OCI-LY7 (cell line): ENCODE measurements around the gene ZNF506. TPM values are rescaled to one million over a fixed set of nuclear protein-coding genes. Genes with fewer than 3 reads are reported as not detected.
"Not testable (repeated sequence)": the region's sequence is repeated elsewhere in the genome, so short reads cannot be mapped to it uniquely, and the experiment has no call there.

Experiments
- BruUV-seq: library from RNA; stranded (reverse); fragments of 400-500 nt; replicated peaks from 2 replicates; lab custom pipeline; 2021; lab: Mats Ljungman, UMichigan
- CTCF ChIA-PET: fragments of 300-600 bp; sonication (Branson Sonifier 250); formaldehyde crosslinking; loops from one replicate; lab custom pipeline; 2022; ENCODE audit warnings: antibody characterized with exemption; ENCODE audit not compliant: unreplicated experiment; lab: Charles Lee
- POLR2A ChIA-PET: fragments of 300-600 bp; sonication (Branson Sonifier 250); formaldehyde crosslinking; loops from one replicate; lab custom pipeline; 2022; ENCODE audit warnings: antibody characterized with exemption; lab: Charles Lee
- DNase-seq: peaks from one replicate; pipeline ENCODE4 v3.0.0-alpha.2; 2015; ENCODE audit warnings: low spot score
- H2AFZ ChIP-seq: fragments of 200-600 bp; sonication (generic), shearing (Covaris generic); 2 replicates; pipeline ENCODE4 v1.6.1; 2014; ENCODE audit warnings: mild to moderate bottlenecking, antibody characterized with exemption, low read length, moderate library complexity
- H3K27ac ChIP-seq: fragments of 200-600 bp; sonication (generic); 2 replicates; pipeline ENCODE4 v1.5.1; 2014; ENCODE audit warnings: mixed run types, low read depth, mild to moderate bottlenecking, moderate library complexity, low read length, inconsistent platforms; ENCODE audit not compliant: poor library complexity, severe bottlenecking
- H3K36me3 ChIP-seq: fragments of 200-600 bp; sonication (generic); 2 replicates; pipeline ENCODE4 v1.6.1; 2014; ENCODE audit warnings: mild to moderate bottlenecking, antibody characterized with exemption, low read length, moderate library complexity, mixed read lengths; ENCODE audit not compliant: insufficient read depth
- H3K4me1 ChIP-seq: fragments of 200-600 bp; sonication (generic); 2 replicates; pipeline ENCODE4 v1.5.1; 2014; ENCODE audit warnings: mild to moderate bottlenecking, low read length; ENCODE audit not compliant: insufficient read depth, poor library complexity, severe bottlenecking
- H3K4me2 ChIP-seq: fragments of 200-600 bp; sonication (generic); 2 replicates; pipeline ENCODE4 v1.6.1; 2014; ENCODE audit warnings: mild to moderate bottlenecking, low read length
- H3K4me3 ChIP-seq: fragments of 200-600 bp; sonication (generic); 2 replicates; pipeline ENCODE4 v1.5.1; 2014; ENCODE audit warnings: mild to moderate bottlenecking, low read depth, low read length; ENCODE audit not compliant: poor library complexity, severe bottlenecking
- H3K79me2 ChIP-seq: fragments of 200-600 bp; sonication (generic); 2 replicates; pipeline ENCODE4 v1.6.1; 2016; ENCODE audit warnings: low read depth, mild to moderate bottlenecking, low read length, moderate library complexity, mixed read lengths; ENCODE audit not compliant: insufficient read depth
- H3K9me2 ChIP-seq: fragments of 200-600 bp; sonication (generic); 2 replicates; pipeline ENCODE4 v1.6.1; 2016; ENCODE audit warnings: mild to moderate bottlenecking, low read length, mixed read lengths; ENCODE audit not compliant: insufficient read depth
- H3K9me3 ChIP-seq: fragments of 200-600 bp; sonication (generic); 2 replicates; pipeline ENCODE4 v1.6.1; 2014; ENCODE audit warnings: mild to moderate bottlenecking, mixed run types, low read length, mixed read lengths
- H4K20me1 ChIP-seq: fragments of 200-600 bp; sonication (generic); 2 replicates; pipeline ENCODE4 v1.6.1; 2014; ENCODE audit warnings: mild to moderate bottlenecking, antibody characterized with exemption, low read length, moderate library complexity, mixed read lengths; ENCODE audit not compliant: insufficient read depth
- CTCF ChIP-seq: fragments of 200-600 bp; sonication (generic); conservative IDR thresholded peaks from 2 replicates; pipeline ENCODE4 v1.5.1; 2014; ENCODE audit warnings: mild to moderate bottlenecking, antibody characterized with exemption, low read length, moderate library complexity, mixed read lengths
- EZH2phosphoT487 ChIP-seq: fragments of 200-600 bp; sonication (generic); IDR thresholded peaks from 2 replicates; pipeline ENCODE4 v1.6.1; 2018; ENCODE audit warnings: low read depth, borderline replicate concordance, mild to moderate bottlenecking, mixed run types, antibody characterized with exemption, low read length, moderate library complexity, mixed read lengths
- intact Hi-C: fragments of 100-400 bp; cut with micrococcal nuclease; formaldehyde crosslinking; loops from one replicate; pipeline ENCODE4 v1.10.0; 2022; ENCODE audit not compliant: unreplicated experiment
- total RNA-seq, 2 experiments: library from RNA; depleted of rRNA in 1 of 2; stranded (reverse); fragments of >200 nt in 1 of 2; shearing (Covaris generic) in 1 of 2; gene quantifications; 2 replicates each; pipeline ENCODE4 v1.2.3, GENCODE V29; 2014 to 2022

Gene ZNF506
- total RNA-seq, 2 experiments from 2014 or later, result 29.7 to 36.4 TPM

DNA sequence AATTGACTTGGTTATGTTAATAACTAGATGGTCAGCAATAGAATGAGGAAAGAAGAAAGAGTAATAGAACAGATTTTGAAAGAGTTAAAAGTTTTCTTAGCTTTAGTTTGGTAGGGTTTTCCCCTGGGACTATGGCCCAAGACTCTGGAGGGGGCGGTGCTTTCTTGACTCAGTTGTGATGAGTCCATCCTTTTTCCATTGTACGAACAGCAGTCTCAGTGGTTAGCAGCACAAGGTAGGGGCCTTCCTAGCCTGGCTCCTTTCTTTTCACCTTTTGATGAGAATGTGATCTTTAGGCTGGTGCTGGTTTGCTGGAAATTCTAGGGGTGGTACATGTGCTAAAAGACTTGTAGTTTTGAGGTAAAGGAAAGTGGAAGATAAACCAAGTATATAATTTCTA is 38.8 kb downstream of the ZNF506 start:
- Histone ChIP-seq H3K9me3 (peaks cover 3% of the 10 kb centered on the region; the same call in 1 of the 2 replicates), H4K20me1 (no peaks in the 10 kb centered on the region), H2AFZ (no peak overlapping the region), H3K4me1 (no peaks in the 10 kb centered on the region), H3K27ac (no peak overlapping the region), H3K9me2 (no peaks in the 10 kb centered on the region), H3K36me3 (peaks cover 83% of the 10 kb centered on the region), H3K4me2 (no peak overlapping the region), H3K79me2 (peaks cover 4% of the 10 kb centered on the region; the same call in 1 of the 2 replicates), H3K4me3 (no peak overlapping the region)
- POLR2A ChIA-PET, result interaction anchor here (1.7 kb wide), 1 partner anchor 8 kb away, joined by 4 read pairs; no protein-coding TSS in a partner anchor
- DNase-seq, result no peak
- TF ChIP-seq CTCF (no peak), EZH2phosphoT487 (no peak)
- CTCF ChIA-PET, result no interaction called here
- intact Hi-C loops, result no loop called here
- no TSS peak for BruUV-seq

GRCh38 chr19:19781791-19782190 is 39.8 kb downstream of the ZNF506 start:
- H3K4me2 ChIP-seq, H4K20me1 ChIP-seq, H3K27ac ChIP-seq, BruUV-seq, DNase-seq, H2AFZ ChIP-seq, H3K4me3 ChIP-seq, H3K4me1 ChIP-seq, H3K9me3 ChIP-seq, intact Hi-C loops, CTCF ChIA-PET, H3K9me2 ChIP-seq: not testable (repeated sequence)
- peaks cover 12% of the 10 kb centered on the region; the same call in 1 of the 2 replicates for H3K79me2 ChIP-seq
- peaks cover 77% of the 10 kb centered on the region for H3K36me3 ChIP-seq
- POLR2A ChIA-PET, result interaction anchor here (1.0 to 1.7 kb wide), 2 partner anchors 9 to 12 kb away, joined by 3 to 4 read pairs; no protein-coding TSS in a partner anchor

GRCh38 chr19:19778666-19779065 is 42.9 kb downstream of the ZNF506 start:
- Histone ChIP-seq H3K9me3 (peaks cover 3% of the 10 kb centered on the region; the same call in 1 of the 2 replicates), H3K79me2 (peaks cover 13% of the 10 kb centered on the region; the same call in 1 of the 2 replicates), H3K4me1 (peaks cover 23% of the 10 kb centered on the region), H3K36me3 (peaks cover 54% of the 10 kb centered on the region), H4K20me1 (no peaks in the 10 kb centered on the region), H3K4me2 (no peak overlapping the region), H3K4me3 (no peak overlapping the region), H3K9me2 (no peaks in the 10 kb centered on the region), H2AFZ (no peak overlapping the region), H3K27ac (no peak overlapping the region)
- CTCF ChIA-PET, result no interaction called here
- intact Hi-C loops, result loop anchor here (10.0 kb wide), 1 partner anchor 176 kb away; no protein-coding TSS in a partner anchor
- no peak for DNase-seq
- no TSS peak for BruUV-seq
- POLR2A ChIA-PET, result interaction anchor here (0.6 kb wide), 1 partner anchor 89 kb away, joined by 3 read pairs; no protein-coding TSS in a partner anchor
- TF ChIP-seq EZH2phosphoT487 (no peak), CTCF (no peak)
